Tibial nerve (tissue), 4 donors: ENCODE results near the gene RABGGTB. TPM values are rescaled to one million over a fixed set of nuclear protein-coding genes. Genes with fewer than 3 reads are reported as not detected.

Experiments used
- DNase-seq, 2 donors: peaks; one replicate each; pipeline ENCODE4 v3.0.0-alpha.2; 2019; ENCODE audit warnings: low spot score in 2 of 2
- H3K27ac ChIP-seq, 4 donors: fragments of 200-600 bp; sonication (generic) in 3 of 4; one replicate each; pipeline ENCODE4 v1.5.1; 2017 to 2019; ENCODE audit warnings: mild to moderate bottlenecking in 1 of 4
- H3K27me3 ChIP-seq, 2 donors: fragments of 200-600 bp; sonication (generic) in 1 of 2; one replicate each; pipeline versions ENCODE4 v1.5.1 to v1.6.0; 2017 to 2019
- H3K36me3 ChIP-seq, 3 donors: fragments of 200-600 bp; sonication (generic); one replicate each; pipeline ENCODE4 v1.5.1; 2018 to 2019
- H3K4me1 ChIP-seq, 4 donors: fragments of 200-600 bp; sonication (generic) in 3 of 4; one replicate each; pipeline ENCODE4 v1.5.1; 2017 to 2019
- H3K4me3 ChIP-seq, 4 donors: fragments of 200-600 bp; sonication (generic) in 3 of 4; one replicate each; pipeline ENCODE4 v1.5.1; 2017 to 2019; ENCODE audit warnings: mild to moderate bottlenecking in 1 of 4, moderate library complexity in 1 of 4
- H3K9me3 ChIP-seq, 4 donors: fragments of 200-600 bp; sonication (generic) in 3 of 4; one replicate each; pipeline ENCODE4 v1.5.1; 2017 to 2019
- EP300 ChIP-seq, 2 donors: sonication (generic); formaldehyde crosslinking; IDR thresholded peaks; one replicate each; pipeline ENCODE4 v1.6.1; 2017; ENCODE audit warnings: antibody characterized with exemption in 2 of 2, mild to moderate bottlenecking in 1 of 2
- POLR2A ChIP-seq, 2 donors: fragments of 450-650 bp; IDR thresholded peaks; one replicate each; pipeline ENCODE4 v1.6.1; 2017; ENCODE audit warnings: antibody characterized with exemption in 2 of 2, mild to moderate bottlenecking in 2 of 2, moderate library complexity in 2 of 2
- WGBS, 2 donors: methylation state at CpG; one replicate each; pipeline ENCODE4 v1.1.5; 2018; 5-methylcytosine and 5-hydroxymethylcytosine counted together
- total RNA-seq, 4 donors: library from RNA; depleted of rRNA; stranded (reverse); fragments of >200 nt; gene quantifications; one replicate each; pipeline ENCODE4 v1.1.0, GENCODE V29; 2016
- TF ChIP-seq, protein P1 (sequence below), 5 experiments: fragments of 200-600 bp in 3 of 5; fragments of 450-650 bp in 2 of 5; sonication (generic) in 3 of 5; IDR thresholded peaks; one replicate each; pipeline ENCODE4 v1.5.1; 2016 to 2019; ENCODE audit warnings: antibody characterized with exemption in 5 of 5, mild to moderate bottlenecking in 3 of 5, moderate library complexity in 2 of 5

The RABGGTB gene
- total RNA-seq, 4 donors from 2014 or later = 42.2 to 56.3 (median 50.9) TPM

GRCh38 chr1:75792091-75792490 is 6.0 kb downstream of the RABGGTB start:
- TF ChIP-seq EP300 (IDR thresholded peaks at IDR 0.05) (no peak), POLR2A (IDR thresholded peaks at IDR 0.05) (no peak)
- TF ChIP-seq, protein P1, sequence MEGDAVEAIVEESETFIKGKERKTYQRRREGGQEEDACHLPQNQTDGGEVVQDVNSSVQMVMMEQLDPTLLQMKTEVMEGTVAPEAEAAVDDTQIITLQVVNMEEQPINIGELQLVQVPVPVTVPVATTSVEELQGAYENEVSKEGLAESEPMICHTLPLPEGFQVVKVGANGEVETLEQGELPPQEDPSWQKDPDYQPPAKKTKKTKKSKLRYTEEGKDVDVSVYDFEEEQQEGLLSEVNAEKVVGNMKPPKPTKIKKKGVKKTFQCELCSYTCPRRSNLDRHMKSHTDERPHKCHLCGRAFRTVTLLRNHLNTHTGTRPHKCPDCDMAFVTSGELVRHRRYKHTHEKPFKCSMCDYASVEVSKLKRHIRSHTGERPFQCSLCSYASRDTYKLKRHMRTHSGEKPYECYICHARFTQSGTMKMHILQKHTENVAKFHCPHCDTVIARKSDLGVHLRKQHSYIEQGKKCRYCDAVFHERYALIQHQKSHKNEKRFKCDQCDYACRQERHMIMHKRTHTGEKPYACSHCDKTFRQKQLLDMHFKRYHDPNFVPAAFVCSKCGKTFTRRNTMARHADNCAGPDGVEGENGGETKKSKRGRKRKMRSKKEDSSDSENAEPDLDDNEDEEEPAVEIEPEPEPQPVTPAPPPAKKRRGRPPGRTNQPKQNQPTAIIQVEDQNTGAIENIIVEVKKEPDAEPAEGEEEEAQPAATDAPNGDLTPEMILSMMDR (IDR thresholded peaks at IDR 0.05) = no peak
- peaks cover 0 to 40% (median 18%) of the 10 kb centered on the region in 4 donors for H3K4me1 ChIP-seq
- H3K4me3 ChIP-seq = no peak overlapping the region
- H3K9me3 ChIP-seq = no peaks in the 10 kb centered on the region
- H3K27ac ChIP-seq = no peak overlapping the region
- WGBS, 2 donors = 95 to 96% methylated on average over 3 of the region's 3 CpGs
- H3K36me3 ChIP-seq = peaks cover 0 to 73% (median 31%) of the 10 kb centered on the region in 3 donors
- no peaks in the 10 kb centered on the region for H3K27me3 ChIP-seq
- DNase-seq = no peak

DNA sequence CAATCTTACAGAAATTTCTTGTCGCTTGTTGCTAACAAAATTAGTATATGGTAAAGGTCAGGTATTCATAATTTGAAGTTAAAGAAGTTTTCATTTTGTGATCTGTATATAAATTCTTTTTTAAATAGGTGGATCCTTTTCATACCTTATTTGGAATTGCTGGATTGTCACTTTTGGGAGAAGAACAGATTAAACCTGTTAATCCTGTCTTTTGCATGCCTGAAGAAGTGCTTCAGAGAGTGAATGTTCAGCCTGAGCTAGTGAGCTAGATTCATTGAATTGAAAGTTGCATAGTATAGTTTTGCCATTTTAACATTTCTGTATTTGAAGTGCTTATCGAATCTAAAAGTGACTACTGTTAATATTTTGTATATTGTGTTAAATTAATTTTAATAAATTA is 8.3 kb downstream of the RABGGTB start:
- no peak overlapping the region for H3K27ac ChIP-seq
- 95 to 99% methylated on average over 2 of the region's 2 CpGs for WGBS, 2 donors
- peaks cover 0 to 96% (median 31%) of the 10 kb centered on the region in 3 donors for H3K36me3 ChIP-seq
- H3K4me3 ChIP-seq = no peak overlapping the region
- H3K27me3 ChIP-seq = no peaks in the 10 kb centered on the region
- DNase-seq = no peak
- no peaks in the 10 kb centered on the region for H3K9me3 ChIP-seq
- TF ChIP-seq EP300 (IDR thresholded peaks at IDR 0.05) (no peak), POLR2A (IDR thresholded peaks at IDR 0.05) (no peak)
- TF ChIP-seq, protein P1 (IDR thresholded peaks at IDR 0.05) = no peak
- H3K4me1 ChIP-seq = peaks cover 0 to 17% (median 2%) of the 10 kb centered on the region in 4 donors

DNA sequence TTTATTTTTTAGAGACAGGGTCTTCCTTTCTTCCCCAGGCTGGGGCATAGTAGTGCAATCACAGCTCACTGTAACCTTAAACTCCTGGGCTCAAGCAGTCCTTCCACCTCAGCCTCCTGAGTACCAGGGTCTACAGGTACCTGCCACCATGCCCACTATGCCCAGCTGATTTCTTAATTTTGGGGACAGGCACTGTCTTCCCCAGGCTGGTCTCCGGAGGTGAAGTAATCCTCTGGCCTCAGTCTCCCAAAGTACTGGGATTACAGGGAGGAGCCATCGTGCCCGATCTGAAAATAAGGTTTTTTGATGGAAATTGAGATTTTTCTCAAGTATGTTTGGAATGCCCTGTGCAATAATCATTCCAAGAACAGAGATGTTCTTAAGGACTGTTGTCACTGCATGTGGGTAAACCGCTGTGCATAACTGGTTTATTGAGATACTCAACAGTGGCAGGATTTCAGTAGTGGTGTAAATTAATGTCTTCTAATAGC is 9.7 kb downstream of the RABGGTB start:
- 96 to 98% methylated on average over 4 of the region's 4 CpGs for WGBS, 2 donors
- peaks cover 0 to 87% (median 31%) of the 10 kb centered on the region in 3 donors for H3K36me3 ChIP-seq
- TF ChIP-seq EP300 (IDR thresholded peaks at IDR 0.05) (no peak), POLR2A (IDR thresholded peaks at IDR 0.05) (no peak)
- TF ChIP-seq, protein P1 (IDR thresholded peaks at IDR 0.05) = no peak

DNA sequence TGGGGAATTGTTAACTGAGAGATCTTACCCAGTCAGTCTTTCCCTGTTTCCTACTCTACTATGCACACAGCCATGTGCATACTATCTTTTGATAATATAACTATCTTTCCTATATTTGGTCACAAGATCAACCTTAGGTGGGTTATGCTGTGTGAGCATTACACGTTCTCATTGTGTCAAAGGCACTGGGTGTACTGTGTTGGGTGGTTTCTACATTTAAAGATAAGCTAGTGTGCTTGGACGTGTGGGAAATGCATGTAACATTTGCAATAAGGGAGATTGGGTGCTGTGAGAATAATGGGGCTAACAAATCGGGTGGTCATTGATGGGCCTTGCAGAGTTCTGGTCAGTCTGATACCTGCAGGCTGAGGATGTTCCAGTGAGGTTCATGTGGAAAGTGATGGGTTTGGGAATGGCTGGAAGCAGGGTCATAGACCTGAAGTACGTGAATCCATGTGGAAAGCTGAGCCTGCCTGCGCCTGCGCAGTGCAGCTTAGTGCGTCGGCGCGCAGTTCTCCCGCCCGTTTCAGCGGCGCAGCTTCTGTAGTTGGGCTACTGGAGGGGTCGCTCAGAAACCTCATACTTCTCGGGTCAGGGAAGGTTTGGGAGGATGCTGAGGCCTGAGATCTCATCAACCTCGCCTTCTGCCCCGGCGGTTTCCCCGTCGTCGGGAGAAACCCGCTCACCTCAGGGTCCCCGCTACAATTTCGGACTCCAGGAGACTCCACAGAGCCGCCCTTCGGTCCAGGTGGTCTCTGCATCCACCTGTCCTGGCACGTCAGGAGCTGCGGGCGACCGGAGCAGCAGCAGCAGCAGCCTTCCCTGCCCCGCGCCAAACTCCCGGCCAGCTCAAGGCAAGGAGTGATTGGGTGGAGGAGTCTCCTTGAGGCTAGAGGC is 10.6 kb downstream of the RABGGTB start, which contains the start of gene MSH4:
Gene MSH4, plus strand, starts transcription at position 507 of the 897 bp plus-strand sequence. Its CDS starts 104 bp downstream, at position 611.
- Histone ChIP-seq H3K4me1 (no peaks in the 10 kb centered on the region), H3K36me3 (peaks cover 0 to 79% (median 30%) of the 10 kb centered on the region in 3 donors), H3K27me3 (no peaks in the 10 kb centered on the region), H3K4me3 (no peak within 1 kb of the TSS), H3K9me3 (no peaks in the 10 kb centered on the region), H3K27ac (no peak within 1 kb of the TSS)
- TF ChIP-seq, protein P1 (IDR thresholded peaks at IDR 0.05) = no peak
- TF ChIP-seq EP300 (IDR thresholded peaks at IDR 0.05) (no peak), POLR2A (IDR thresholded peaks at IDR 0.05) (no peak)
- no peak for DNase-seq
- 80 to 85% methylated on average over 34 of the region's 34 CpGs for WGBS, 2 donors

More for the DNA sequence above, 9.7 kb downstream of the RABGGTB start:
- Histone ChIP-seq H3K9me3 (no peaks in the 10 kb centered on the region), H3K4me1 (peaks cover 0 to 3% (median 0%) of the 10 kb centered on the region in 4 donors), H3K4me3 (no peak overlapping the region), H3K27me3 (no peaks in the 10 kb centered on the region), H3K27ac (no peak overlapping the region)
- DNase-seq = no peak

DNA sequence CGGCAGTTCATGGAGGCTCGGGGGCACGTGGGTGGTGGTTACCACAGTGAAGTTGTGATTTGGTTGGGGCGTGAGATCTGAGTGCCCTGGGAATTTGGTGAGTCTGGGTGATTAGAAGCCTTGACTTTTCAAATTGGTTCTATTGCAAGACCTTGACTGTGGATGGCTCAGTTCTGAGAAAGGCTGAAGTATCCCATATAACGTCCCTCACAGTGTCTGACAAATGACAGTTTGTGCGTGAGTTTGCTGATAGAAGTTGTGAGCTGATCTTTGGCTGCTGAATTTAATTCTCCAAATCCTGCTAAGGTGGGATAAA is 11.2 kb downstream of the RABGGTB start:
- TF ChIP-seq, protein P1 (IDR thresholded peaks at IDR 0.05) = no peak
- TF ChIP-seq POLR2A (IDR thresholded peaks at IDR 0.05) = no peak
- TF ChIP-seq EP300 (IDR thresholded peaks at IDR 0.05) = no peak
- DNase-seq = no peak
- Histone ChIP-seq H3K36me3 (peaks cover 0 to 72% (median 24%) of the 10 kb centered on the region in 3 donors), H3K9me3 (no peaks in the 10 kb centered on the region), H3K4me1 (no peaks in the 10 kb centered on the region), H3K27me3 (no peaks in the 10 kb centered on the region), H3K27ac (no peak overlapping the region), H3K4me3 (no peak overlapping the region)
- WGBS, 2 donors = 72 to 82% methylated on average over 6 of the region's 6 CpGs
